Type B pancreatic cell (in vitro differentiated cells): Measurements from ENCODE around the gene GRHPR. TPM values are rescaled to one million over a fixed set of nuclear protein-coding genes. Genes with fewer than 3 reads are reported as not detected.
A peak's percentile ranks its signal among the peaks of the same experiment; 100 is the strongest.
"Not testable (repeated sequence)": the region's sequence is repeated elsewhere in the genome, so short reads cannot be mapped to it uniquely, and the experiment has no call there.

Source experiments
- DNase-seq: peaks from one replicate; pipeline ENCODE4 v3.0.0; 2021; ENCODE audit warnings: mixed read lengths; ENCODE audit not compliant: unreplicated experiment; ENCODE audit errors: extremely low spot score
- H3K27ac Mint-ChIP-seq: 2 replicates; pipeline ENCODE4 v1.8.0; 2021; ENCODE audit warnings: mild to moderate bottlenecking, mixed read lengths
- H3K27me3 Mint-ChIP-seq: 2 replicates; pipeline ENCODE4 v1.8.0; 2021; ENCODE audit warnings: mixed read lengths
- H3K36me3 Mint-ChIP-seq: 2 replicates; pipeline ENCODE4 v1.8.0; 2021; ENCODE audit warnings: mixed read lengths
- H3K4me1 Mint-ChIP-seq: one replicate; pipeline ENCODE4 v1.8.0; 2021; ENCODE audit warnings: mixed read lengths; ENCODE audit not compliant: unreplicated experiment
- H3K4me3 Mint-ChIP-seq: 2 replicates; pipeline ENCODE4 v1.8.0; 2021; ENCODE audit warnings: mild to moderate bottlenecking, mixed read lengths
- H3K9me3 Mint-ChIP-seq: 2 replicates; pipeline ENCODE4 v1.8.0; 2021; ENCODE audit warnings: mixed read lengths
- CTCF ChIP-seq: fragments of 200-600 bp; sonication (generic); conservative IDR thresholded peaks from 2 replicates; pipeline ENCODE4 v1.5.0; 2021; ENCODE audit warnings: antibody characterized with exemption, mild to moderate bottlenecking
- total RNA-seq: library from RNA; stranded (reverse); gene quantifications from 2 replicates; pipeline ENCODE4 v1.2.1, GENCODE V29; 2021; ENCODE audit warnings: low replicate concordance

The GRHPR gene
- total RNA-seq, 1 donor from 2014 or later, result 109 TPM

- DNase-seq, result no peak
- Mint-ChIP-seq H3K27me3 (no peaks in the 10 kb centered on the region), H3K4me3 (no peak overlapping the region), H3K9me3 (no peaks in the 10 kb centered on the region), H3K27ac (no peak overlapping the region), H3K4me1 (no peaks in the 10 kb centered on the region), H3K36me3 (no peaks in the 10 kb centered on the region)
- TF ChIP-seq CTCF, result peak; percentile 52
These were observed 31.7 kb upstream of the GRHPR start for GRCh38 chr9:37390759-37391158.

DNA sequence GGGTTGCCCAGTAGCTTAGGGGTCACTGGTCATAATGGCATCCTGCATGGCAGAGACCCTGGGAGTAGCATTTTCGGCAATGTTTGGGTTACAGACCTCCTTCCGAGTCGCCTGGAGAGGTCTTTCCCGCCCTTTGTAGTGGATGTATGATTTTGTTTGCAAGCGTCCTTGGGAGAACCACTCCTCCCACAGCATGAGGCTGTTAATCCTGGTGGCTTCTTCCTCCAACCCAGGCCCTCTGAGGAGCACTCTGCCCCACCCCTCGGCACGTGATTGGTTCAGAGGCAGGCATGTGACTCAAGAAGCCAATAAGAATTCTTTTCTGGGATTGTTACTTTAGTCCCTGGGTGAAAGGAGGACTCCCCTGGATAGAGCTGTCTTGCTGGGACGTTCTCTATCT, 30.2 kb upstream of the GRHPR start:
- Mint-ChIP-seq H3K36me3 (no peaks in the 10 kb centered on the region), H3K27ac (no peak overlapping the region), H3K4me1 (no peaks in the 10 kb centered on the region), H3K27me3 (no peaks in the 10 kb centered on the region), H3K4me3 (no peak overlapping the region), H3K9me3 (no peaks in the 10 kb centered on the region)
- no peak for DNase-seq
- no peak for TF ChIP-seq CTCF

GRCh38 chr9:37395229-37395628, 27.3 kb upstream of the GRHPR start:
- Mint-ChIP-seq H3K9me3 (no peaks in the 10 kb centered on the region), H3K4me3 (no peak overlapping the region), H3K27me3 (no peaks in the 10 kb centered on the region), H3K36me3 (no peaks in the 10 kb centered on the region), H3K27ac (no peak overlapping the region), H3K4me1 (no peaks in the 10 kb centered on the region)
- no peak for DNase-seq
- no peak for TF ChIP-seq CTCF

DNA sequence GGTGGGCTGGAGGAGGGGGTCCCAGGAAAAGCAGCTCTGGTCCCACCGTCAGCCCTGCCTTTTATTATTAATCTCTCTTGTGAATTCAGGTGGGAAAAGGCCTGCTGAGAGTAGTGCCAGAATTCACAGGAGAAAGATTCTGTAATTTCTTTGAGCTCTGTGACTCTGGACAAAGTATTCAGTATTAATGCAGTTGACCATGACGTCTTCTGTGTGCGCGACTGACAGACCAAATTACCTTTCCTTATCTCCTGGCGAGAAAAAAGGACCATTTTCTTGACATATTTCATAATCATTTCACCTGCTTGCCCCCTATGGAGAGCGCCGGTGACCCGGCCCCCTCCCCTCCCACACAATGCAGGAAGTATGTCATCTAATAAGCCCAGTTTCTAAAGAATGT, 26.8 kb upstream of the GRHPR start:
- H3K9me3 Mint-ChIP-seq, result no peaks in the 10 kb centered on the region
- H3K36me3 Mint-ChIP-seq, result no peaks in the 10 kb centered on the region
- H3K4me3 Mint-ChIP-seq, result no peak overlapping the region

DNA sequence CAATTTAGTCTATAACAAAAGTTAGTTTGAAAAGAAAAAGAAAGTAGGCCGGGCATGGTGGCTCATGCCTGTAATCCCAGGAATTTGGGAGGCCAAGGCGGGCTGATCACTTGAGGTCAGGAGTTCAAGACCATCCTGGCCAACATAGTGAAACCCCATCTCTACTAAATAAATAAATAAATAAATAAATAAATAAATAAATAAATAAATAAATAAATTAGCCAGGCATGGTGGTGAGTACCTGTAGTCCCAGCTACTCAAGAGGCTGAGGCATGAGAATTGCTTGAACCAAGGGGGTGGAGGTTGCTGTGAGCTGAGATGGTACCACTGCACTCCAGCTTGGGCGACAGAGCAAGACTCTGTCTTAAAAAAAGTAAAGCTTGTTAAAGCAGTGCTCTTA, 24.5 kb upstream of the GRHPR start:
- not testable (repeated sequence) for H3K9me3 Mint-ChIP-seq, H3K36me3 Mint-ChIP-seq, DNase-seq, H3K4me3 Mint-ChIP-seq, H3K27me3 Mint-ChIP-seq, H3K4me1 Mint-ChIP-seq, H3K27ac Mint-ChIP-seq

More for the DNA sequence above, 26.8 kb upstream of the GRHPR start:
- H3K27me3 Mint-ChIP-seq, result no peaks in the 10 kb centered on the region
- no peak for TF ChIP-seq CTCF
- H3K27ac Mint-ChIP-seq, result no peak overlapping the region
- DNase-seq, result no peak
- no peaks in the 10 kb centered on the region for H3K4me1 Mint-ChIP-seq

GRCh38 chr9:37398464-37399025, 24.0 kb upstream of the GRHPR start:
- H3K36me3 Mint-ChIP-seq, result no peaks in the 10 kb centered on the region
- DNase-seq, result no peak
- no peak overlapping the region for H3K27ac Mint-ChIP-seq
- H3K9me3 Mint-ChIP-seq, result no peaks in the 10 kb centered on the region
- no peaks in the 10 kb centered on the region for H3K27me3 Mint-ChIP-seq
- no peak for TF ChIP-seq CTCF
- no peak overlapping the region for H3K4me3 Mint-ChIP-seq
- H3K4me1 Mint-ChIP-seq, result no peaks in the 10 kb centered on the region
